ENCODE data around the gene HEG1.
"Not testable (repeated sequence)": the region's sequence is repeated elsewhere in the genome, so short reads cannot be mapped to it uniquely, and the experiment has no call there.

The HEG1 gene

GRCh38 chr3:124969963-124970722, 85.7 kb downstream of the HEG1 start:
- H3K9me3 ChIP-seq (ENCODE audit: control insufficient read depth, insufficient read depth, low read length): no peaks in the 10 kb centered on the region
- no peaks in the 10 kb centered on the region for H3K27me3 ChIP-seq (ENCODE audit: control insufficient read depth, insufficient read depth, low read length)
- H3K36me3 ChIP-seq (ENCODE audit: control insufficient read depth, insufficient read depth, low read length): no peaks in the 10 kb centered on the region
- H3K4me1 ChIP-seq (ENCODE audit: control insufficient read depth, insufficient read depth, low read length): no peaks in the 10 kb centered on the region
- no peak overlapping the region for H3K4me3 ChIP-seq (ENCODE audit: low read depth, low read length)
- H3K9ac ChIP-seq (ENCODE audit: low read depth, low read length): no peak overlapping the region

- Histone ChIP-seq H3K4me1 (ENCODE audit: control insufficient read depth, insufficient read depth, low read length) (no peaks in the 10 kb centered on the region), H3K27me3 (ENCODE audit: control insufficient read depth, insufficient read depth, low read length) (no peaks in the 10 kb centered on the region), H3K36me3 (ENCODE audit: control insufficient read depth, insufficient read depth, low read length) (no peaks in the 10 kb centered on the region)
These were observed 86.6 kb downstream of the HEG1 start for GRCh38 chr3:124969190-124969589.

GRCh38 chr3:124967964-124968363, 87.8 kb downstream of the HEG1 start:
- Histone ChIP-seq H3K9me3 (ENCODE audit: control insufficient read depth, insufficient read depth, low read length) (no peaks in the 10 kb centered on the region), H3K4me1 (ENCODE audit: control insufficient read depth, insufficient read depth, low read length) (no peaks in the 10 kb centered on the region), H3K36me3 (ENCODE audit: control insufficient read depth, insufficient read depth, low read length) (no peaks in the 10 kb centered on the region), H3K27me3 (ENCODE audit: control insufficient read depth, insufficient read depth, low read length) (no peaks in the 10 kb centered on the region), H3K9ac (ENCODE audit: low read depth, low read length) (no peak overlapping the region), H3K4me3 (ENCODE audit: low read depth, low read length) (no peak overlapping the region)

More at GRCh38 chr3:124969190-124969589, 86.6 kb downstream of the HEG1 start:
- Histone ChIP-seq H3K4me3 (ENCODE audit: low read depth, low read length) (no peak overlapping the region), H3K9me3 (ENCODE audit: control insufficient read depth, insufficient read depth, low read length) (no peaks in the 10 kb centered on the region), H3K9ac (ENCODE audit: low read depth, low read length) (no peak overlapping the region)

GRCh38 chr3:124966521-124967445, 89.0 kb downstream of the HEG1 start:
- H3K4me1 ChIP-seq (ENCODE audit: control insufficient read depth, insufficient read depth, low read length): no peaks in the 10 kb centered on the region
- no peak overlapping the region for H3K4me3 ChIP-seq (ENCODE audit: low read depth, low read length)
- no peak overlapping the region for H3K9ac ChIP-seq (ENCODE audit: low read depth, low read length)
- no peaks in the 10 kb centered on the region for H3K27me3 ChIP-seq (ENCODE audit: control insufficient read depth, insufficient read depth, low read length)
- H3K9me3 ChIP-seq (ENCODE audit: control insufficient read depth, insufficient read depth, low read length): no peaks in the 10 kb centered on the region
- H3K36me3 ChIP-seq (ENCODE audit: control insufficient read depth, insufficient read depth, low read length): no peaks in the 10 kb centered on the region

GRCh38 chr3:124965413-124965812, 90.4 kb downstream of the HEG1 start:
- Histone ChIP-seq H3K27me3 (ENCODE audit: control insufficient read depth, insufficient read depth, low read length) (no peaks in the 10 kb centered on the region), H3K9me3 (ENCODE audit: control insufficient read depth, insufficient read depth, low read length) (no peaks in the 10 kb centered on the region), H3K4me1 (ENCODE audit: control insufficient read depth, insufficient read depth, low read length) (no peaks in the 10 kb centered on the region)

GRCh38 chr3:124964387-124964786, 91.4 kb downstream of the HEG1 start:
- Histone ChIP-seq H3K9ac (ENCODE audit: low read depth, low read length) (no peak overlapping the region), H3K9me3 (ENCODE audit: control insufficient read depth, insufficient read depth, low read length) (no peaks in the 10 kb centered on the region), H3K27me3 (ENCODE audit: control insufficient read depth, insufficient read depth, low read length) (no peaks in the 10 kb centered on the region), H3K36me3 (ENCODE audit: control insufficient read depth, insufficient read depth, low read length) (no peaks in the 10 kb centered on the region), H3K4me3 (ENCODE audit: low read depth, low read length) (no peak overlapping the region), H3K4me1 (ENCODE audit: control insufficient read depth, insufficient read depth, low read length) (no peaks in the 10 kb centered on the region)

More at GRCh38 chr3:124965413-124965812, 90.4 kb downstream of the HEG1 start:
- Histone ChIP-seq H3K36me3 (ENCODE audit: control insufficient read depth, insufficient read depth, low read length) (no peaks in the 10 kb centered on the region), H3K9ac (ENCODE audit: low read depth, low read length) (no peak overlapping the region), H3K4me3 (ENCODE audit: low read depth, low read length) (no peak overlapping the region)

- no peaks in the 10 kb centered on the region for H3K4me1 ChIP-seq (ENCODE audit: control insufficient read depth, insufficient read depth, low read length)
These were observed 92.0 kb downstream of the HEG1 start for GRCh38 chr3:124963755-124964154.

GRCh38 chr3:124962403-124962940, 93.3 kb downstream of the HEG1 start:
- no peaks in the 10 kb centered on the region for H3K9me3 ChIP-seq (ENCODE audit: control insufficient read depth, insufficient read depth, low read length)
- H3K4me3 ChIP-seq (ENCODE audit: low read depth, low read length): no peak overlapping the region
- H3K36me3 ChIP-seq (ENCODE audit: control insufficient read depth, insufficient read depth, low read length): no peaks in the 10 kb centered on the region

More at GRCh38 chr3:124963755-124964154, 92.0 kb downstream of the HEG1 start:
- Histone ChIP-seq H3K36me3 (ENCODE audit: control insufficient read depth, insufficient read depth, low read length) (no peaks in the 10 kb centered on the region), H3K27me3 (ENCODE audit: control insufficient read depth, insufficient read depth, low read length) (no peaks in the 10 kb centered on the region), H3K4me3 (ENCODE audit: low read depth, low read length) (no peak overlapping the region), H3K9ac (ENCODE audit: low read depth, low read length) (no peak overlapping the region), H3K9me3 (ENCODE audit: control insufficient read depth, insufficient read depth, low read length) (no peaks in the 10 kb centered on the region)

GRCh38 chr3:124960698-124961097, 95.1 kb downstream of the HEG1 start:
- no peak overlapping the region for H3K9ac ChIP-seq (ENCODE audit: low read depth, low read length)
- H3K36me3 ChIP-seq (ENCODE audit: control insufficient read depth, insufficient read depth, low read length): no peaks in the 10 kb centered on the region
- no peaks in the 10 kb centered on the region for H3K9me3 ChIP-seq (ENCODE audit: control insufficient read depth, insufficient read depth, low read length)
- H3K4me3 ChIP-seq (ENCODE audit: low read depth, low read length): no peak overlapping the region
- no peaks in the 10 kb centered on the region for H3K27me3 ChIP-seq (ENCODE audit: control insufficient read depth, insufficient read depth, low read length)
- no peaks in the 10 kb centered on the region for H3K4me1 ChIP-seq (ENCODE audit: control insufficient read depth, insufficient read depth, low read length)

More at GRCh38 chr3:124962403-124962940, 93.3 kb downstream of the HEG1 start:
- Histone ChIP-seq H3K4me1 (ENCODE audit: control insufficient read depth, insufficient read depth, low read length) (no peaks in the 10 kb centered on the region), H3K9ac (ENCODE audit: low read depth, low read length) (no peak overlapping the region), H3K27me3 (ENCODE audit: control insufficient read depth, insufficient read depth, low read length) (no peaks in the 10 kb centered on the region)

GRCh38 chr3:124960105-124960504, 95.7 kb downstream of the HEG1 start:
- no peaks in the 10 kb centered on the region for H3K27me3 ChIP-seq (ENCODE audit: control insufficient read depth, insufficient read depth, low read length)
- no peaks in the 10 kb centered on the region for H3K36me3 ChIP-seq (ENCODE audit: control insufficient read depth, insufficient read depth, low read length)
- H3K9ac ChIP-seq (ENCODE audit: low read depth, low read length): no peak overlapping the region

GRCh38 chr3:124957951-124958350, 97.8 kb downstream of the HEG1 start:
- H3K36me3 ChIP-seq (ENCODE audit: control insufficient read depth, insufficient read depth, low read length); H3K9ac ChIP-seq (ENCODE audit: low read depth, low read length); H3K27me3 ChIP-seq (ENCODE audit: control insufficient read depth, insufficient read depth, low read length); H3K9me3 ChIP-seq (ENCODE audit: control insufficient read depth, insufficient read depth, low read length); H3K4me3 ChIP-seq (ENCODE audit: low read depth, low read length); H3K4me1 ChIP-seq (ENCODE audit: control insufficient read depth, insufficient read depth, low read length): not testable (repeated sequence)

More at GRCh38 chr3:124960105-124960504, 95.7 kb downstream of the HEG1 start:
- no peaks in the 10 kb centered on the region for H3K9me3 ChIP-seq (ENCODE audit: control insufficient read depth, insufficient read depth, low read length)
- H3K4me1 ChIP-seq (ENCODE audit: control insufficient read depth, insufficient read depth, low read length): no peaks in the 10 kb centered on the region
- H3K4me3 ChIP-seq (ENCODE audit: low read depth, low read length): no peak overlapping the region
